Transverse colon (tissue), 4 donors: ENCODE data around the gene RARS1. TPM values are rescaled to one million over a fixed set of nuclear protein-coding genes. Genes with fewer than 3 reads are reported as not detected.
"Not testable (repeated sequence)": the region's sequence is repeated elsewhere in the genome, so short reads cannot be mapped to it uniquely, and the experiment has no call there.

Source experiments
- DNase-seq: peaks from one replicate; pipeline ENCODE4 v3.0.0-alpha.2; 2019
- H3K27ac ChIP-seq, 4 donors: fragments of 200-600 bp; sonication (generic); 2 replicates each; pipeline ENCODE4 v1.5.1; 2016 to 2018; ENCODE audit warnings: inconsistent platforms in 4 of 4
- H3K27me3 ChIP-seq: fragments of 200-600 bp; sonication (generic); 2 replicates; pipeline ENCODE4 v1.5.1; 2017; ENCODE audit warnings: inconsistent platforms
- H3K36me3 ChIP-seq, 4 donors: fragments of 200-600 bp; sonication (generic); 2 replicates each; pipeline ENCODE4 v1.5.1; 2017 to 2019; ENCODE audit warnings: inconsistent platforms in 4 of 4
- H3K4me1 ChIP-seq, 4 donors: fragments of 200-600 bp; sonication (generic); 2 replicates each; pipeline ENCODE4 v1.5.1; 2017 to 2020; ENCODE audit warnings: inconsistent platforms in 4 of 4
- H3K4me3 ChIP-seq, 4 donors: fragments of 200-600 bp; sonication (generic); 1 replicate in 1 of 4; 2 replicates in 3 of 4; pipeline versions ENCODE4 v1.5.1 to v1.6.1; 2017 to 2019; ENCODE audit warnings: inconsistent platforms in 4 of 4
- H3K9me3 ChIP-seq, 2 donors: fragments of 200-600 bp; sonication (generic); 2 replicates each; pipeline ENCODE4 v1.5.1; 2017 to 2019; ENCODE audit warnings: inconsistent platforms in 2 of 2
- EP300 ChIP-seq: sonication (generic); formaldehyde crosslinking; IDR thresholded peaks from one replicate; pipeline ENCODE4 v1.6.1; 2017; ENCODE audit warnings: antibody characterized with exemption, low read depth
- POLR2A ChIP-seq: fragments of 450-650 bp; IDR thresholded peaks from one replicate; pipeline ENCODE4 v1.6.1; 2016; ENCODE audit warnings: antibody characterized with exemption, mild to moderate bottlenecking, moderate library complexity
- POLR2AphosphoS5 ChIP-seq, 3 donors: sonication (generic); formaldehyde crosslinking; IDR thresholded peaks; one replicate each; pipeline ENCODE4 v1.6.1; 2016; ENCODE audit warnings: antibody characterized with exemption in 3 of 3
- WGBS, 2 donors: methylation state at CpG; one replicate each; pipeline ENCODE4 v1.1.5; 2018; ENCODE audit warnings: low coverage in 1 of 2; 5-methylcytosine and 5-hydroxymethylcytosine counted together
- in situ Hi-C, 4 donors: fragments of 200-750 bp; cut with MboI; loops; one replicate each; pipeline versions ENCODE4 v1.15.0 to v1.15.1; 2017; ENCODE audit warnings: low sequenced_read_pairs in 3 of 4, low pct_ligation_motif_present in 1 of 4, low pct_unique_long_range_greater_than_20kb in 1 of 4
- intact Hi-C: fragments of 100-400 bp; cut with DNase I; formaldehyde crosslinking; loops from one replicate; pipeline ENCODE4 v1.15.1; 2023; ENCODE audit warnings: low total_unique reads
- total RNA-seq, 4 donors: library from RNA; depleted of rRNA; stranded (reverse); fragments of >200 nt; gene quantifications; one replicate each; pipeline ENCODE4 v1.1.0, GENCODE V29; 2016
- TF ChIP-seq, protein P1 (sequence below), 5 experiments: fragments of 200-600 bp in 3 of 5; fragments of 450-650 bp in 2 of 5; sonication (generic) in 3 of 5; IDR thresholded peaks; 1 replicate in 2 of 5; 2 replicates in 3 of 5; pipeline ENCODE4 v1.5.1; 2016 to 2017; ENCODE audit warnings: antibody characterized with exemption in 5 of 5, inconsistent platforms in 3 of 5, mild to moderate bottlenecking in 2 of 5, moderate library complexity in 1 of 5

Gene RARS1
- total RNA-seq, 4 donors from 2014 or later, result 6.6 to 66.8 (median 41.9) TPM

DNA sequence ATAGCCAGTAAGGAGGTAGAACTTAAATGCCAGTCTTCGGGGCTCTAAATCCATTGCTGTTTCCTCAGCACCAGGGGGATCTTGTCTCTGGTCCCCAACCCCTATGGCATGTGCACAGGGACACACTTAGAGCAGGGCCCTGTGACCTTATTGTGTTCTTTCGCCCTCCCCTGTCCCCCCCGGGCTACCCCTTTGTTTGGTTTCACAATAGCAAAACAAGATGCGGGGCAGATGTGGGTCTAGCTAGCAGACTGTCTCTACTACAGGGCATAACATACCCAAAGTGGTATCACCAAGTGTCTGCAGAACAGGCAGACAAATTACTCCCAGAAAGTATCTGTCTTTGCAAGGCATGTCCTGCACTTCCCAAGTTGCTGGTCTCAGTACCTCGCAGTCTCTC, 44.9 kb downstream of the RARS1 start:
- DNase-seq, result no peak
- TF ChIP-seq POLR2A, result no peak
- TF ChIP-seq, protein P1, sequence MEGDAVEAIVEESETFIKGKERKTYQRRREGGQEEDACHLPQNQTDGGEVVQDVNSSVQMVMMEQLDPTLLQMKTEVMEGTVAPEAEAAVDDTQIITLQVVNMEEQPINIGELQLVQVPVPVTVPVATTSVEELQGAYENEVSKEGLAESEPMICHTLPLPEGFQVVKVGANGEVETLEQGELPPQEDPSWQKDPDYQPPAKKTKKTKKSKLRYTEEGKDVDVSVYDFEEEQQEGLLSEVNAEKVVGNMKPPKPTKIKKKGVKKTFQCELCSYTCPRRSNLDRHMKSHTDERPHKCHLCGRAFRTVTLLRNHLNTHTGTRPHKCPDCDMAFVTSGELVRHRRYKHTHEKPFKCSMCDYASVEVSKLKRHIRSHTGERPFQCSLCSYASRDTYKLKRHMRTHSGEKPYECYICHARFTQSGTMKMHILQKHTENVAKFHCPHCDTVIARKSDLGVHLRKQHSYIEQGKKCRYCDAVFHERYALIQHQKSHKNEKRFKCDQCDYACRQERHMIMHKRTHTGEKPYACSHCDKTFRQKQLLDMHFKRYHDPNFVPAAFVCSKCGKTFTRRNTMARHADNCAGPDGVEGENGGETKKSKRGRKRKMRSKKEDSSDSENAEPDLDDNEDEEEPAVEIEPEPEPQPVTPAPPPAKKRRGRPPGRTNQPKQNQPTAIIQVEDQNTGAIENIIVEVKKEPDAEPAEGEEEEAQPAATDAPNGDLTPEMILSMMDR (IDR thresholded peaks at IDR 0.05), result no peak
- no peak for TF ChIP-seq POLR2AphosphoS5 (IDR thresholded peaks at IDR 0.05)
- TF ChIP-seq EP300, result no peak
- no peaks in the 10 kb centered on the region for H3K36me3 ChIP-seq
- peaks cover 55% of the 10 kb centered on the region for H3K27me3 ChIP-seq
- H3K9me3 ChIP-seq, result no peaks in the 10 kb centered on the region
- intact Hi-C loops, result no loop called here
- peaks cover 0 to 5% (median 2%) of the 10 kb centered on the region in 4 donors for H3K4me1 ChIP-seq
- in situ Hi-C loops, result no loop called here
- H3K4me3 ChIP-seq, result no peak overlapping the region
- WGBS, 2 donors, result 93% methylated on average over 5 of the region's 5 CpGs; no CpG with 5 or more reads in 1 of the 2 donors
- H3K27ac ChIP-seq, result no peak overlapping the region

DNA sequence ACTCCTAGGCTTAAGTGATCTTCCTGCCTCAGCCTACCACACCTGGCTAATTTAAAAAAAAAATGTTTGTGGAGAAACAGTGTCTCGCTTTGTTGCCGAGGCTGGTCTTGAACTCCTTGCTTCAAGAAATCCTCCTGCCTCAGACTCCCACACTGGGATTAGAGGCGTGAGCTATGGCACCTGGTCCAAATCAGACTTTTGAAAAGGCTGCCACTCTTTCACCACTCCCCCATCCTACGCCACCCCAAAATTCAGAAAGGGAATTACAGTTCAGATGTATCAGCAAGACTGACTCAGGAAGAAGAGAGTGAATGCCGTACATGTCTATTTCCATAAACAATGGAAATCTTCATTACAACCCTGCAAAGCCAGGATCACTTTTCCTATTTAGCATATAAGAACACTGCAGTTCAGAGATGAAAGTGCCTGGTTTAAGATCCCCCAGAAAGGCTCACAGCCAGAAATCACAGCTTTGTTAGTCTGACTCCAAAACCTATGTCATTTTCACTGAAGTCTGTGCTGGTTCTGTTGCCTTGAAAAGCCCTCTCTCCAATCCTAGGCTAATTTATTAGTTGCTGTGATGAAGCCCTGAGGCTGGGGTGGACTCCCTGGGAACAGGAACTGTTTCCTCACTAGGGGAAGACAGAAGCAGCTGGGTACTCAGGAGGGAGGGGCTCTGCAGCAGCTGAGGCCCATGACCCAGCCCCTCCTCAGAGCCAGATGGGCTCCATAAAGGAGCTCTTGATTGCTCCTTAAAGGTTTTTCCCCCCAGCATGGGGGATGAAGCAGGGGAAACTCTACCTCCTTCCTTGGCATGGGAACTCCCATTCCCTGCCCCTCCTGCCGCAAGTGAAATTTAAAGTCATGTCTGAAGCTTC, 46.0 kb downstream of the RARS1 start:
- no peak for DNase-seq
- TF ChIP-seq EP300 (no peak), POLR2A (no peak), POLR2AphosphoS5 (IDR thresholded peaks at IDR 0.05) (no peak)
- TF ChIP-seq, protein P1 (IDR thresholded peaks at IDR 0.05), result no peak
- Histone ChIP-seq H3K27ac (no peak overlapping the region), H3K36me3 (no peaks in the 10 kb centered on the region), H3K4me1 (peaks cover 0 to 5% (median 2%) of the 10 kb centered on the region in 4 donors), H3K9me3 (no peaks in the 10 kb centered on the region), H3K4me3 (no peak overlapping the region), H3K27me3 (peaks cover 55% of the 10 kb centered on the region)
- intact Hi-C loops (no loop called here), in situ Hi-C loops (no loop called here)
- 74% methylated on average over 6 of the region's 6 CpGs for WGBS, 2 donors

DNA sequence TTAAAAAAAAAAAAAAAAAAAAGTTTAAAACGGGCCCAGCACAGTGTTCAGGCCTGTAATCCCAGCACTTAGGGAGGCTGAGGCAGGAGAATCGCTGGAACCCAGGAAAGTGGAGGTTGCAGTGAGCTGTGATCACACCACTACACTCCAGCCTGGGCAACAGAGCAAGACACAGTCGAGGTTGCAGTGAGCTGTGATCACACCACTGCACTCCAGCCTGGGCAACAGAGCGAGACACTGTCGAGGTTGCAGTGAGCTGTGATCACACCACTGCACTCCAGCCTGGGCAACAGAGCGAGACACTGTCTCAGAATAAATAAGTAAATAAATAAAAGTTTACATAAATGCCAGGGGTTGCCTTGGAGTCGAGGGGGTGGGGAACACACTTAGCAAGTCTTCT, 48.1 kb downstream of the RARS1 start:
- H3K4me1 ChIP-seq, DNase-seq, intact Hi-C loops, H3K36me3 ChIP-seq, in situ Hi-C loops, H3K9me3 ChIP-seq, H3K4me3 ChIP-seq, H3K27ac ChIP-seq: not testable (repeated sequence)
- peaks cover 39% of the 10 kb centered on the region for H3K27me3 ChIP-seq
- 79 to 83% methylated on average over 7 of the region's 7 CpGs for WGBS, 2 donors

DNA sequence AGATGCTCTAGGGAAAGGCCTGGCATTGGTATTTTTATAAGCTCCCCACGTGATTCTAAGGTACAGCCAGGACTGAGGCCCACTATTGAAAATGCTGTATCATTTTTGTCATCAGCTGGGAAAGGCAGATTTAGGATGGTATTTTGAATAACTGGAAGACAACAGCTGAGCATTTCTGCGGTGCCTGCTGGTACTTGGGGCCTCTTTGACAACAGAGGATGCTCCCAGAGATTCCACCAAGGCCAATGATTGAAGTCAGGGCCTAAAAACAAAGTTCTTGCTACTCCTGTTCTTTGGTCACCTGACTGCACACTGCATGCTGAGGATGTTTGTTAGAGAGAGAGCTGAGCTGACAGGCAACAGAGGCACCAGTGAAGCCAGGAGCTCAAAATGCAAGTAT, 50.9 kb downstream of the RARS1 start:
- intact Hi-C loops, result no loop called here
- 52 to 63% methylated on average over 2 of the region's 2 CpGs for WGBS, 2 donors
- Histone ChIP-seq H3K27ac (no peak overlapping the region), H3K36me3 (no peaks in the 10 kb centered on the region), H3K4me1 (no peaks in the 10 kb centered on the region), H3K27me3 (peaks cover 12% of the 10 kb centered on the region), H3K9me3 (no peaks in the 10 kb centered on the region), H3K4me3 (no peak overlapping the region)
- TF ChIP-seq POLR2A, result no peak
- DNase-seq, result no peak
- in situ Hi-C loops, result no loop called here

DNA sequence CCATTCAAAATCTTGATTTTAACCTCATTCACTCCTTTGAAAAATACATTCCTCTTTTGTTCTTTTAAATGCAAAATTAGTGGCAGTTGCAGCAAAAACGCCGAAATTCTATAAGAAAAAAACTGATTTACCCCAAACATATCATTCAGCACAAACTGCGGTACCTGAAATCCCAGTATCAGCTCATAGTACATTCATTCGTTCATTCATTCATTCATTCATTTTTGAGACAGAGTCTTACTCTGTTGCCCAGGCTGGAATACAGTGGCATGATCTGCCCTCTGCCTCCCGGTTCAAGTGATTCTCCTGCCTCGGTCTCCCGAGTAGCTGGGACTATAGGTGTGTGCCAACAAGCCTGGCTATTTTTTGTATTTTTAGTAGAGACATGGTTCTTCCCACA, 63.3 kb downstream of the RARS1 start:
- in situ Hi-C loops, result no loop called here
- intact Hi-C loops, result no loop called here
- Histone ChIP-seq H3K4me3 (no peak overlapping the region), H3K27ac (no peak overlapping the region), H3K27me3 (no peaks in the 10 kb centered on the region), H3K36me3 (peaks cover 0 to 16% (median 5%) of the 10 kb centered on the region in 4 donors), H3K4me1 (no peaks in the 10 kb centered on the region), H3K9me3 (no peaks in the 10 kb centered on the region)
- DNase-seq, result no peak
- no peak for TF ChIP-seq POLR2AphosphoS5 (IDR thresholded peaks at IDR 0.05)
- TF ChIP-seq POLR2A, result no peak
- TF ChIP-seq, protein P1 (IDR thresholded peaks at IDR 0.05), result no peak
- TF ChIP-seq EP300, result no peak
- WGBS, 2 donors, result 96% methylated on average over 7 of the region's 7 CpGs
